B cell (primary cell): Measurements from ENCODE around the gene STAC. TPM values are rescaled to one million over a fixed set of nuclear protein-coding genes. Genes with fewer than 3 reads are reported as not detected.

Source experiments
- ATAC-seq: fragments of 200-7000 bp; cut with Tn5 transposase; one replicate; pipeline ENCODE4 v1.10.0; 2021; ENCODE audit warnings: low read depth, mild to moderate bottlenecking, moderate number of reproducible peaks, moderate library complexity
- CTCF ChIA-PET: fragments of 350-600 bp; sonication (Branson Sonifier 250); formaldehyde crosslinking; loops from one replicate; lab custom pipeline; 2021; ENCODE audit warnings: antibody characterized with exemption, inconsistent platforms; lab: Charles Lee
- POLR2A ChIA-PET: fragments of 350-600 bp; sonication (Branson Sonifier 250); formaldehyde crosslinking; loops from one replicate; lab custom pipeline; 2021; ENCODE audit warnings: antibody characterized with exemption; lab: Charles Lee
- DNase-seq: peaks from one replicate; pipeline ENCODE4 v3.0.0; 2013
- H2AFZ ChIP-seq: 2 replicates; pipeline ENCODE4 v1.6.1; 2012; ENCODE audit warnings: mild to moderate bottlenecking, low read depth, low read length; ENCODE audit not compliant: insufficient read depth, poor library complexity, severe bottlenecking
- H3K27ac ChIP-seq, 2 donors: 1 replicate in 1 of 2; 2 replicates in 1 of 2; pipeline ENCODE4 v1.5.1; 2012 to 2013; ENCODE audit warnings: low read length in 2 of 2, mild to moderate bottlenecking in 2 of 2, moderate library complexity in 1 of 2
- H3K27me3 ChIP-seq, 4 experiments: fragments of 200-600 bp in 1 of 4; sonication (generic) in 1 of 4; replicated peaks in 1 of 4; 1 replicate in 2 of 4; 2 replicates in 2 of 4; pipeline versions ENCODE4 v1.6.1 to v1.7.0; 2013 to 2016; ENCODE audit warnings: low read length in 3 of 4, mild to moderate bottlenecking in 2 of 4, mixed read lengths in 1 of 4, moderate library complexity in 1 of 4; ENCODE audit not compliant: insufficient read depth in 4 of 4, control insufficient read depth in 3 of 4; ENCODE audit errors: control extremely low read depth in 1 of 4
- H3K36me3 ChIP-seq, 2 experiments: replicated peaks in 1 of 2; 1 replicate in 1 of 2; 2 replicates in 1 of 2; pipeline versions ENCODE4 v1.6.1 to v1.7.1; 2013; ENCODE audit warnings: low read length in 1 of 2; ENCODE audit not compliant: insufficient read depth in 2 of 2, control insufficient read depth in 1 of 2; ENCODE audit errors: control extremely low read depth in 1 of 2, extremely low read depth in 1 of 2
- H3K4me1 ChIP-seq, 2 donors: fragments of 200-600 bp in 1 of 2; sonication (generic) in 1 of 2; 1 replicate in 1 of 2; 2 replicates in 1 of 2; pipeline versions ENCODE4 v1.5.1 to v1.6.1; 2013 to 2017; ENCODE audit warnings: low read length in 2 of 2; ENCODE audit not compliant: control insufficient read depth in 2 of 2, insufficient read depth in 2 of 2
- H3K4me2 ChIP-seq: replicated peaks from 2 replicates; pipeline ENCODE3; 2012; ENCODE audit warnings: mild to moderate bottlenecking, low read depth, low read length; ENCODE audit not compliant: poor library complexity, severe bottlenecking
- H3K4me3 ChIP-seq, 5 experiments: fragments of 200-600 bp in 1 of 5; sonication (generic) in 1 of 5; 1 replicate in 3 of 5; 2 replicates in 2 of 5; pipeline versions ENCODE4 v1.5.1 to v1.7.0; 2011 to 2016; ENCODE audit warnings: low read length in 4 of 5, mild to moderate bottlenecking in 4 of 5, low read depth in 2 of 5, control low read depth in 1 of 5, moderate library complexity in 1 of 5; ENCODE audit not compliant: insufficient read depth in 1 of 5; ENCODE audit errors: control extremely low read depth in 1 of 5, extremely low read depth in 1 of 5
- H3K79me2 ChIP-seq: fragments of 200-600 bp; sonication (generic); one replicate; pipeline ENCODE4 v1.6.0; 2016; ENCODE audit warnings: low read length; ENCODE audit not compliant: control insufficient read depth, insufficient read depth
- H3K9ac ChIP-seq: fragments of 200-600 bp; sonication (generic); 2 replicates; pipeline ENCODE4 v1.6.1; 2017; ENCODE audit warnings: mild to moderate bottlenecking, low read length, moderate library complexity
- H3K9me3 ChIP-seq, 3 donors: one replicate each; pipeline versions ENCODE4 v1.6.1 to v1.7.1; 2013; ENCODE audit warnings: low read length in 2 of 3; ENCODE audit not compliant: control insufficient read depth in 2 of 3, insufficient read depth in 1 of 3; ENCODE audit errors: control extremely low read depth in 1 of 3
- H4K20me1 ChIP-seq: 2 replicates; pipeline ENCODE4 v1.6.0; 2012; ENCODE audit warnings: mild to moderate bottlenecking, low read length; ENCODE audit not compliant: insufficient read depth, control insufficient read depth, poor library complexity, severe bottlenecking
- H3K27ac Mint-ChIP-seq: one replicate; pipeline ENCODE4 v1.8.0; 2021; ENCODE audit warnings: mixed read lengths
- H3K27me3 Mint-ChIP-seq: one replicate; pipeline ENCODE4 v1.8.0; 2021; ENCODE audit warnings: mixed read lengths
- H3K4me1 Mint-ChIP-seq: one replicate; pipeline ENCODE4 v1.8.0; 2021; ENCODE audit warnings: mixed read lengths
- H3K4me3 Mint-ChIP-seq: one replicate; pipeline ENCODE4 v1.8.0; 2021; ENCODE audit warnings: mixed read lengths
- H3K9me3 Mint-ChIP-seq: one replicate; pipeline ENCODE4 v1.8.0; 2022; ENCODE audit warnings: mixed read lengths; ENCODE audit not compliant: insufficient read depth
- EZH2 ChIP-seq: IDR thresholded peaks from 2 replicates; pipeline ENCODE4 v1.6.1; 2012; ENCODE audit warnings: borderline replicate concordance, low read depth, mild to moderate bottlenecking, moderate library complexity, low read length; ENCODE audit not compliant: insufficient read depth, poor library complexity, severe bottlenecking
- WGBS: methylation state at CpG from one replicate; pipeline ENCODE4 v1.1.5; 2013; ENCODE audit warnings: missing lambda C conversion rate; ENCODE audit not compliant: insufficient coverage; 5-methylcytosine and 5-hydroxymethylcytosine counted together
- intact Hi-C: fragments of 100-400 bp; cut with micrococcal nuclease; formaldehyde crosslinking; loops from one replicate; pipeline ENCODE4 v1.10.0; 2022
- polyA plus RNA-seq: library from polyadenylated mRNA; depleted of rRNA; stranded (reverse); fragments of >200 nt; gene quantifications from 2 replicates; pipeline ENCODE4 v1.2.3, GENCODE V29; 2012
- total RNA-seq, 2 donors: library from RNA; stranded (reverse); fragments of 120-200 nt in 1 of 2; gene quantifications; 1 replicate in 1 of 2; 2 replicates in 1 of 2; pipeline versions ENCODE4 v1.2.3 to v1.2.4, GENCODE V29; 2013 to 2022
- TF ChIP-seq, protein P1 (sequence below): fragments of 200-600 bp; IDR thresholded peaks from one replicate; pipeline ENCODE4 v1.8.0; 2022; ENCODE audit warnings: antibody characterized with exemption, mild to moderate bottlenecking

The STAC gene
- total and polyA plus RNA-seq, 2 donors (not counting 1 experiment from before 2014, with no cell fraction given) = not detected

DNA sequence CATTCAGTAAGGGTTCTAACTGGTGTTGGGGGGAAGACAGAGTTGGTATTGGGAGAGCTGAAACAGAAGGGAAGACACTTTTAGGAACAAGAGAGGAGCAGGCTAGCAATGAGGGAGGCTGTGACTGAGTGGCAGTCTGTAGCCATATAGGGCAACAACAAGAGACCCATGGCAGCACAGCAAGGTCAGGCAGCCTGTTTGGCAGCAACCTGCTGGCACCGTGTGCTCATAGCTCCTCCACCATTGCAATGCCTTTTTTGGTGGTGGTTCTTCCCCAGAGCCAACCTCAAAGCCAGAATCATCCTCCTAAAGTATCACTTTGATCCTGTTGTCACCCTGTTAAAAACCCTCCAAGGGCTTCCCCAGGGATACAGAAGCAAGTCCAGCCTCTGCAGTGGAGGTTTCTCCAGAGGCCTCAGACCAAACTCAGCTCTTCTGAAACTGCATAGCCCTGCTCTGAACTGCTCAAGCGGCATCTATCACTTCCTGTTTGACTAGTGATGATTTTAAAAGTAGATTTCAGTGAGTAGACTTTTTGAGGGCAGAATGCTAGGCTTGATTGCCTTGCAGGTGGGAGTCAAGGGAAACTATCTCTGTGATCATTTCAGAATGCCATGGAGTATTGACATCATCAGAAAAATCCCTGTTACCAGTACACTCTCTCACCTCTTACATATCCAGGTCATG, 176.9 kb downstream of the STAC start:
- WGBS = 25% methylated on average over 1 of the region's 2 CpGs
- Mint-ChIP-seq H3K27me3 (peaks cover 7% of the 10 kb centered on the region), H3K4me1 (peaks cover 18% of the 10 kb centered on the region), H3K9me3 (no peaks in the 10 kb centered on the region), H3K4me3 (no peak overlapping the region), H3K27ac (no peak overlapping the region)
- Histone ChIP-seq H3K27me3 (peaks cover 0 to 6% (median 0%) of the 10 kb centered on the region in 4 experiments), H3K9me3 (no peaks in the 10 kb centered on the region), H3K79me2 (no peaks in the 10 kb centered on the region), H3K4me2 (no peak overlapping the region), H3K4me1 (peaks cover 13 to 14% of the 10 kb centered on the region in 2 donors), H3K36me3 (no peaks in the 10 kb centered on the region), H4K20me1 (no peaks in the 10 kb centered on the region), H3K9ac (no peak overlapping the region), H3K4me3 (no peak overlapping the region), H2AFZ (no peak overlapping the region), H3K27ac (no peak overlapping the region)
- DNase-seq (no peak), ATAC-seq (no peak)
- TF ChIP-seq EZH2 = no peak
- TF ChIP-seq, protein P1, sequence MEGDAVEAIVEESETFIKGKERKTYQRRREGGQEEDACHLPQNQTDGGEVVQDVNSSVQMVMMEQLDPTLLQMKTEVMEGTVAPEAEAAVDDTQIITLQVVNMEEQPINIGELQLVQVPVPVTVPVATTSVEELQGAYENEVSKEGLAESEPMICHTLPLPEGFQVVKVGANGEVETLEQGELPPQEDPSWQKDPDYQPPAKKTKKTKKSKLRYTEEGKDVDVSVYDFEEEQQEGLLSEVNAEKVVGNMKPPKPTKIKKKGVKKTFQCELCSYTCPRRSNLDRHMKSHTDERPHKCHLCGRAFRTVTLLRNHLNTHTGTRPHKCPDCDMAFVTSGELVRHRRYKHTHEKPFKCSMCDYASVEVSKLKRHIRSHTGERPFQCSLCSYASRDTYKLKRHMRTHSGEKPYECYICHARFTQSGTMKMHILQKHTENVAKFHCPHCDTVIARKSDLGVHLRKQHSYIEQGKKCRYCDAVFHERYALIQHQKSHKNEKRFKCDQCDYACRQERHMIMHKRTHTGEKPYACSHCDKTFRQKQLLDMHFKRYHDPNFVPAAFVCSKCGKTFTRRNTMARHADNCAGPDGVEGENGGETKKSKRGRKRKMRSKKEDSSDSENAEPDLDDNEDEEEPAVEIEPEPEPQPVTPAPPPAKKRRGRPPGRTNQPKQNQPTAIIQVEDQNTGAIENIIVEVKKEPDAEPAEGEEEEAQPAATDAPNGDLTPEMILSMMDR = no peak
- intact Hi-C loops = no loop called here
- ChIA-PET POLR2A (no interaction called here), CTCF (no interaction called here)

DNA sequence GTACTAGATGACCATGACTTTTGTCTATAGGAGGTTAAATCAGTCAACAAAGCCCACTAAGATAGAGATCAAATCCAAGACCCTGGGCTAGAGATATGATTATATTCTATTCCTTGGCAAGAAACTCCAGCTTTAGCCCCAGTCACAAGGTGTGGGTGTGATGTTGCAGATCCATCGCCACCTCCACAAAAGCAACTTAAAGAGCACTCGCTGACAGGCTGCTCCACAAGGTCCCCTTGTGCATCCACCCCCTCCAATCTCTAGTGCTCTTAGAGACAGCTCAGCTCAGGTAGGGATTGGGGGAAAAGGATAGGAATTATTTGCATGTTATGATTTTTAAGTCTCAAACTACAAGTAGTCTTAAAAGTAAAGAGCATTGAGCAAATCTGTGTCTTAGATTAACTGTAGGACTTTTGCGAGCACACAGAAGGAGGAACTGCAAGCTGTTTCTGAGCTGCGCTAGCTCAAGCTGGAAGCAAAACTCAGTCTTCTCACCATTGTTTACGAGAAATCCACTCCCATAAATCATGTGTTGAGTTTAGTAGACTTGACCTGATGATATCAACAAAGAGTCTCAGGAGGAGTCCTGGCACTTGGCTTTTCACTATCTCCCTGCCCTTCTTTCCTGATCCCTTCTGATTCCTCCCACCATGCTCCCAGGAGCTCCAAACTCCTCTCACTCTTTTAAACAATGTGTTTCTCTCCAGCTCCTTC, 177.6 kb downstream of the STAC start:
- ChIA-PET POLR2A (no interaction called here), CTCF (no interaction called here)
- DNase-seq (no peak), ATAC-seq (no peak)
- Histone ChIP-seq H4K20me1 (no peaks in the 10 kb centered on the region), H2AFZ (no peak overlapping the region), H3K9me3 (no peaks in the 10 kb centered on the region), H3K4me2 (no peak overlapping the region), H3K79me2 (no peaks in the 10 kb centered on the region), H3K4me1 (peaks cover 13 to 14% of the 10 kb centered on the region in 2 donors), H3K9ac (no peak overlapping the region), H3K27me3 (peaks cover 0 to 6% (median 0%) of the 10 kb centered on the region in 4 experiments), H3K36me3 (no peaks in the 10 kb centered on the region), H3K4me3 (no peak overlapping the region), H3K27ac (no peak overlapping the region)
- H3K4me1 Mint-ChIP-seq = peaks cover 18% of the 10 kb centered on the region
- TF ChIP-seq EZH2 = no peak
- TF ChIP-seq, protein P1 = no peak
- no peak overlapping the region for H3K27ac Mint-ChIP-seq
- no CpG with 5 or more reads among the region's 5 CpGs for WGBS
- H3K27me3 Mint-ChIP-seq = peaks cover 10% of the 10 kb centered on the region
- H3K4me3 Mint-ChIP-seq = no peak overlapping the region
- intact Hi-C loops = no loop called here
- no peaks in the 10 kb centered on the region for H3K9me3 Mint-ChIP-seq
